Rectal smooth muscle tissue (tissue), 1 donor: ENCODE results near the gene ATXN7L1.
"Not testable (repeated sequence)": the region's sequence is repeated elsewhere in the genome, so short reads cannot be mapped to it uniquely, and the experiment has no call there.

Experiments used
- H3K27ac ChIP-seq: one replicate; pipeline ENCODE4 v1.7.0; 2013; ENCODE audit warnings: low read depth, low read length, inconsistent platforms
- H3K27me3 ChIP-seq: one replicate; pipeline ENCODE4 v1.7.0; 2013; ENCODE audit warnings: low read length; ENCODE audit not compliant: control insufficient read depth, insufficient read depth
- H3K36me3 ChIP-seq: one replicate; pipeline ENCODE4 v1.7.0; 2013; ENCODE audit warnings: low read length; ENCODE audit not compliant: control insufficient read depth, insufficient read depth
- H3K4me1 ChIP-seq: one replicate; pipeline ENCODE4 v1.7.0; 2013; ENCODE audit warnings: low read length; ENCODE audit not compliant: control insufficient read depth, insufficient read depth
- H3K4me3 ChIP-seq: one replicate; pipeline ENCODE4 v1.7.0; 2013; ENCODE audit warnings: low read length
- H3K9ac ChIP-seq: one replicate; pipeline ENCODE4 v1.7.0; 2013; ENCODE audit warnings: low read length

The ATXN7L1 gene

GRCh38 chr7:105613611-105614330, 262.6 kb downstream of the ATXN7L1 start:
- no peak overlapping the region for H3K9ac ChIP-seq
- H3K27ac ChIP-seq = no peak overlapping the region
- H3K4me3 ChIP-seq = no peak overlapping the region
- H3K36me3 ChIP-seq = peaks cover 16% of the 10 kb centered on the region
- H3K27me3 ChIP-seq = no peaks in the 10 kb centered on the region
- no peaks in the 10 kb centered on the region for H3K4me1 ChIP-seq

GRCh38 chr7:105612806-105613205, 263.6 kb downstream of the ATXN7L1 start:
- H3K4me1 ChIP-seq = no peaks in the 10 kb centered on the region
- no peak overlapping the region for H3K9ac ChIP-seq
- no peak overlapping the region for H3K4me3 ChIP-seq
- peaks cover 16% of the 10 kb centered on the region for H3K36me3 ChIP-seq
- H3K27me3 ChIP-seq = no peaks in the 10 kb centered on the region
- H3K27ac ChIP-seq = no peak overlapping the region

DNA sequence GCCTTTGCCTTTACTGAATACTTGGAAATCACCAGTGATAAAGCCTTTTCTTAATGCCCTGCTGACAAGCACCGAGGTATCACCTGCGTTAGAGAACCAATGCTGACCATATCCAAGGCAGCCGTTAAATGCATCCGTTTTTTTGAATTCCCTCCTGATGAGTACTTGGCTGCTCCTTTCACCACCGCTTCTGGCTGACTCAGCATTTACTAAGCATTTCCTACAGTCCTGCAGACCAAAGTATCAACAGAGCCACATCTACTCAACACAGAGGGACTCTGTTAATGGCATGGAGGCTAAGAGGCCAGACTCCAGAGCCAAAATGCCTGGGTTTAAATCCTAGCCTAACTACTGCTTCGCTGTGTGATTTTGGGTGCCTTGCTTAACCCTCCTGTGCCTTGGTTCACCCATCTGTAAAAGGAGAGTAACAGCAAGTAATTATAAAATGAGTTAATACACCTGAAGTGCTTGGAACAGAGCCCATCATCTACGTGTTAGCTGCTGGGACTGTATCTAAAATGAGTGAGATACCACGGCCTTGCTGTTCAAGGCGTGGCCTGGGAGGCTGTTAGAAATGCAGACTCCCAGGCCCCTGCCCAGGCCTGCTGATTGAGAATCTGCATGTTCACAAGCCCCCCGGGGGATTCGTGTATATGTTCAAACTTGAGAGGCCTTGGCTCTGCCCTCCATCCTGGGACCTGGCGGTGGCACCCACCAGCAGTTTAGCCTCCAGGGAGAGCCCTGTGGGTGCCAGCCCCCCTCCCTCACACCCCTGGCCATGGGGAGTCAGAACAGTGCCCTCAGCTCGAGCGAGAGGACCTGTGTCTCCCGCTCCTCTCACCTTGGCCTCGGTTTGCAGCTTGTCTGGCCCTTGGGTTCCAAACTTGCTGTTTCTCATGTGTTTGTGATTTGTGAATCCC, 264.3 kb downstream of the ATXN7L1 start:
- peaks cover 16% of the 10 kb centered on the region for H3K36me3 ChIP-seq
- no peak overlapping the region for H3K4me3 ChIP-seq
- H3K4me1 ChIP-seq = no peaks in the 10 kb centered on the region
- no peak overlapping the region for H3K27ac ChIP-seq
- no peaks in the 10 kb centered on the region for H3K27me3 ChIP-seq
- H3K9ac ChIP-seq = no peak overlapping the region

DNA sequence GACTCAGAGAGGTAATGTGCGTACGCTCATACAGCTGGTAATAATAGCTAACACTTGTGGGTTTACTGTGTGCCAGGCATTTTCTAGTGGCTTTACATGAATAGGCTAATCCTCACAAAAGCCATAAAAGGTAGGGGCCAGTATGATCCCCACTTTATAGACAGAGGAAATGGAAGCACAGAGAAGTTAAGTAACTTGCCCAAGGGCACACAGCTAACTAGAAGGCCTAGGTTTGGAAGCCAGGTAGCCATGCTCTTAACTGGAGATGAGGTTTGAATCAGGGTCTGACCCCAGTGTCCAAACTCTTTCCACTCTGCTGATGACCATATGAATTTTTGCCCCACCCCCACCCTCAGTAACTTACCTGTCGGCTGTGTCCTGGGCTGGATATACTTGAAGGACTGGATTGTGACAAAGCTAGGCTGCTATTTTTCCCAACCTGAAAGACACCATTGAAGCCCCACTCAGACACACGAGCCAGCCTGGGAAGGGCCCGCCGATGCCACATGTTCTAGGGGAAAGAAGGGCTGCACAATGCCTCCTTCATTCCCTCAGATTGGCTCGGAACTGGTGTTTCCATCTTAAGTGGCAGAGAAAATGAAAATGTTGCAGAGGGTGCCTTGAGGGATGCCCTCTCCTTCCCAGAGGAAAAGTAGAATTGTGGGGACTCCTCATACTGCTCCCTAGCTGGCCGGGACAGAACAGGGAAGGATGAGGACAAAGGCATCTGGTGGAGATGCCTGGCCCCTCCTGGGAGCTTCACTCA, 266.1 kb downstream of the ATXN7L1 start:
- Histone ChIP-seq H3K36me3 (peaks cover 16% of the 10 kb centered on the region), H3K4me1 (no peaks in the 10 kb centered on the region), H3K4me3 (no peak overlapping the region), H3K27me3 (no peaks in the 10 kb centered on the region), H3K27ac (no peak overlapping the region), H3K9ac (no peak overlapping the region)

- no peaks in the 10 kb centered on the region for H3K27me3 ChIP-seq
- no peak overlapping the region for H3K27ac ChIP-seq
- H3K4me1 ChIP-seq = no peaks in the 10 kb centered on the region
- H3K36me3 ChIP-seq = no peaks in the 10 kb centered on the region
- no peak overlapping the region for H3K9ac ChIP-seq
- no peak overlapping the region for H3K4me3 ChIP-seq
These were observed 273.8 kb downstream of the ATXN7L1 start for GRCh38 chr7:105602325-105603305.

DNA sequence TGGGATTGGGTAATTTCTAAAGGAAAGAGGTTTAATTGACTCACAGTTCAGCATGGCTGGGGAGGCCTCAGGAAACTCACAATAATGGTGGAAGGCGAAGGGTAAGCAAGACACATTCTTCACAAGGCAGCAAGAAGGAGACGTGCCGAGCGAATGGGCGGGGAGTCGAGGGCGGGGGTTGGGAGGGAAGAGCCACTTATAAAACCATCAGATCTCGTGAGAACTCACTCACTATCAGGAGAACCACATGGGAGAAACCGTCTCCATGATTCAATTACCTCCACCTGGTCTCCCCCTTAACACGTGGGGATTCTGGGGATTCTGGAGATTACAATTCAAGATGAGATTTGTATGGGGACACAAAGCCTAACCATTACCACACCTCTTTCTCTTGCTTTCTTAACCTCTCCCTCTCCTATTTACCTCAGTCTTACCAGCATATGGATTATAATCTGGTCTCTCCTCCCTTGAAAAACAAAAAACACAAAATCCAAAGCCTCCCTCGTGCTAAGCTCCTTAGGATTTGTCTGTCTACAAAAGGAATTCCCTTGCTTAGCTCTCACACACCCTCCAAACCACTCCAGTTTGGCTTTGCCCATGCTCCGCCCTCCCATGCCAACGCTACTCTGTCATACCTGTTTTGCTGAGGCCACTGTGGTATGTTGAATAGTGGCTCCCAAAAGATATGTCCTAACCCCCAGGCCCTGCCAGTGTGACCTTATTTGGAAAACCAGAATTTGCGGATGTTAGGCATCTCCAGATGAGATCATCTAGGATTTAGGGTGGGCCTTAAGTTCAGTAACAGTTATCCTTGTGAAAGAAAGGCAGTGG, 275.5 kb downstream of the ATXN7L1 start:
- Histone ChIP-seq H3K27me3 (no peaks in the 10 kb centered on the region), H3K9ac (no peak overlapping the region), H3K36me3 (no peaks in the 10 kb centered on the region), H3K4me3 (no peak overlapping the region), H3K27ac (no peak overlapping the region), H3K4me1 (no peaks in the 10 kb centered on the region)

DNA sequence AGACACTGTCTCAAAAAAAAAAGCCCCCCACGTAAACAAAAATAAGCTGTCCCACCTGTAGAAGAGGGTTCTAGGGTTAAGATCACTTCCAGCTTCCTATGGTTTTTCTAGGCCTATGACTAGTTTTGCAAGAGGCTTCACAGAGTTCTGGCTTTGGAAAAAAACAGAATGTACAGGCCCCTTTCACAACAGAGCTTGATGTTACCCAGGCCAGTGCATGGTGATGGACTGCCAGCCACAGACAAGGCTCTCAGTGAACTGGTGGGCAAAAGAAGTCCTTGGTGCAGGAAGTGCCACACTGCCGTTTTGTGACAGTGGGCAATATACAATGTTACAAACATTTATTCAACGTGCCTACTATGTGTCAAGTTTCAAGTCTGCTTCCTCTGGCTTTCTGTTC, 276.8 kb downstream of the ATXN7L1 start:
- H3K4me3 ChIP-seq = no peak overlapping the region
- H3K27ac ChIP-seq = no peak overlapping the region
- H3K9ac ChIP-seq = no peak overlapping the region
- H3K36me3 ChIP-seq = no peaks in the 10 kb centered on the region
- H3K27me3 ChIP-seq = no peaks in the 10 kb centered on the region
- no peaks in the 10 kb centered on the region for H3K4me1 ChIP-seq

GRCh38 chr7:105599080-105599479, 277.3 kb downstream of the ATXN7L1 start:
- H3K27ac ChIP-seq, H3K9ac ChIP-seq, H3K4me1 ChIP-seq, H3K27me3 ChIP-seq, H3K4me3 ChIP-seq, H3K36me3 ChIP-seq: not testable (repeated sequence)

DNA sequence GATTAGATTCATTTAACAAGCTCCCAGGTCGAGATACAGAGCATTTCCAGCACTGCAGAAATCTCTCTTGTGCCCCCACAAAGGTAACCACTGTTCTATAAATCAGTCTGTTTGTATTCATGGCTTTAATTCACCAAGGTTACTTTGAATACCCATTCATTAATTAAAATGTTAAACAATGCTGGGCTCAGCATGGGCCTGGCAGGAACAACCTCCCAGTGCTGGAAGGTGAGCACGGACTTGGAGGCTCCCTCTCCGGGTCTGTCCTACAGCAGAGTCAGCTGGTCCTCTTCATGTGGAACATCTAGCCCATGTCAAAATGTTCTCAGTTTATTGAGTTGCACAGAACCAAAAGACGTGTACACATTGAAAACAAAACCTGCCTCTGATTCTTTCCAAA, 279.5 kb downstream of the ATXN7L1 start:
- no peaks in the 10 kb centered on the region for H3K36me3 ChIP-seq
- H3K4me3 ChIP-seq = no peak overlapping the region
- no peak overlapping the region for H3K27ac ChIP-seq
- H3K27me3 ChIP-seq = no peaks in the 10 kb centered on the region
- no peaks in the 10 kb centered on the region for H3K4me1 ChIP-seq
- no peak overlapping the region for H3K9ac ChIP-seq

GRCh38 chr7:105594034-105594433, 282.4 kb downstream of the ATXN7L1 start:
- Histone ChIP-seq H3K27ac (no peak overlapping the region), H3K4me1 (no peaks in the 10 kb centered on the region), H3K36me3 (no peaks in the 10 kb centered on the region), H3K4me3 (no peak overlapping the region), H3K9ac (no peak overlapping the region), H3K27me3 (no peaks in the 10 kb centered on the region)

DNA sequence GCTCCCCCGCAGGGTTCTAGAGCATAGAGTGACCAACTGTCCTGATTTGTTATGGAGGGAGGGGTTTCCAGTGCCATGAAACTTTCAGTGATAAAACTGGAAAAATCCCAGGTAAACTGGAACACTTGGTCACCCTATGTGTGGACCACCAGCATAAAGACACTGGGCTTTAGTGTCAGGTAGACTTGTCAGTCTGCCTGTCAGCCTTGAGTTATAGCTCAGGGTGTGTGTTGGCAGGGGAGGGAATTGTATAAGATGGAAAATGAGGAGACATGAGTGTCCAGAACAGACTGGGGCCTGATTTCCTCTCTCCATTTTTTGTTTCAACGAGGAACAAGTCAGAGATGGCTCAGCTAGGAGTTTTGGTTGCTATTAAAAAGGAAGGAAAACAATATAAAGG, 284.9 kb downstream of the ATXN7L1 start:
- Histone ChIP-seq H3K36me3 (no peaks in the 10 kb centered on the region), H3K4me3 (no peak overlapping the region)

More for the DNA sequence above, 284.9 kb downstream of the ATXN7L1 start:
- H3K27ac ChIP-seq = no peak overlapping the region
- H3K27me3 ChIP-seq = no peaks in the 10 kb centered on the region
- H3K9ac ChIP-seq = no peak overlapping the region
- H3K4me1 ChIP-seq = no peaks in the 10 kb centered on the region
